Measurements from ENCODE around the gene TUBA1A.

- TF ChIP-seq CTCF (IDR thresholded peaks at IDR 0.05) (no peak), POLR2A (IDR thresholded peaks at IDR 0.05) (no peak)
Observed at GRCh38 chr12:49227713-49228112, 38.8 kb upstream of the TUBA1A start.
